ENCODE results near the gene CAST.

GRCh38 chr5:96673127-96673526 lies 11.0 kb downstream of the CAST start:
- TF ChIP-seq, protein P1, sequence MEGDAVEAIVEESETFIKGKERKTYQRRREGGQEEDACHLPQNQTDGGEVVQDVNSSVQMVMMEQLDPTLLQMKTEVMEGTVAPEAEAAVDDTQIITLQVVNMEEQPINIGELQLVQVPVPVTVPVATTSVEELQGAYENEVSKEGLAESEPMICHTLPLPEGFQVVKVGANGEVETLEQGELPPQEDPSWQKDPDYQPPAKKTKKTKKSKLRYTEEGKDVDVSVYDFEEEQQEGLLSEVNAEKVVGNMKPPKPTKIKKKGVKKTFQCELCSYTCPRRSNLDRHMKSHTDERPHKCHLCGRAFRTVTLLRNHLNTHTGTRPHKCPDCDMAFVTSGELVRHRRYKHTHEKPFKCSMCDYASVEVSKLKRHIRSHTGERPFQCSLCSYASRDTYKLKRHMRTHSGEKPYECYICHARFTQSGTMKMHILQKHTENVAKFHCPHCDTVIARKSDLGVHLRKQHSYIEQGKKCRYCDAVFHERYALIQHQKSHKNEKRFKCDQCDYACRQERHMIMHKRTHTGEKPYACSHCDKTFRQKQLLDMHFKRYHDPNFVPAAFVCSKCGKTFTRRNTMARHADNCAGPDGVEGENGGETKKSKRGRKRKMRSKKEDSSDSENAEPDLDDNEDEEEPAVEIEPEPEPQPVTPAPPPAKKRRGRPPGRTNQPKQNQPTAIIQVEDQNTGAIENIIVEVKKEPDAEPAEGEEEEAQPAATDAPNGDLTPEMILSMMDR (IDR thresholded peaks at IDR 0.05), result no peak
- TF ChIP-seq POLR2AphosphoS5 (IDR thresholded peaks at IDR 0.05), result no peak
- TF ChIP-seq POLR2A (IDR thresholded peaks at IDR 0.05), result no peak
